HCT116 (cell line): ENCODE measurements around the gene KLHL9. TPM values are rescaled to one million over a fixed set of nuclear protein-coding genes. Genes with fewer than 3 reads are reported as not detected.

Experiments used
- ATAC-seq: fragments of 200-7000 bp; cut with Tn5 transposase; 2 replicates; pipeline ENCODE4 v1.9.1; 2020; ENCODE audit warnings: mild to moderate bottlenecking, moderate library complexity
- BruUV-seq: library from RNA; stranded (reverse); fragments of 400-500 nt; replicated peaks from 2 replicates; lab custom pipeline; 2021; lab: Mats Ljungman, UMichigan
- CTCF ChIA-PET: fragments of 300-600 bp; sonication (Branson Sonifier 250); formaldehyde crosslinking; loops from one replicate; lab custom pipeline; 2021; ENCODE audit warnings: antibody characterized with exemption; lab: Charles Lee
- POLR2A ChIA-PET: fragments of 300-600, 350-600 bp; sonication (Branson Sonifier 250); formaldehyde crosslinking; loops from one replicate; lab custom pipeline; 2021; ENCODE audit warnings: antibody characterized with exemption; lab: Charles Lee
- RAD21 ChIA-PET, 2 experiments: fragments of 300-600 bp; sonication (Branson Sonifier 250); formaldehyde crosslinking; loops; one replicate each; lab custom pipeline; 2023; ENCODE audit warnings: low total read pairs in 2 of 2; ENCODE audit not compliant: uncharacterized antibody in 2 of 2, unreplicated experiment in 2 of 2, low non-redundant PET in 1 of 2; lab: Charles Lee
- DNase-seq: peaks from one replicate; pipeline ENCODE4 v3.0.0-alpha.2; 2010; ENCODE audit warnings: low read depth, low spot score
- H2AFZ ChIP-seq: fragments of 200-600 bp; shearing (Covaris generic), sonication (generic); 2 replicates; pipeline ENCODE4 v1.6.1; 2017; ENCODE audit warnings: low read depth, mixed run types, mixed read lengths, antibody characterized with exemption, low read length; ENCODE audit not compliant: poor library complexity, severe bottlenecking
- H3K27ac ChIP-seq: 2 replicates; pipeline ENCODE4 v1.5.1; 2012; ENCODE audit warnings: low read depth, low read length
- H3K27me3 ChIP-seq: fragments of 200-600 bp; sonication (generic); 2 replicates; pipeline ENCODE4 v1.6.1; 2016; ENCODE audit warnings: mixed run types, low read length, mixed read lengths; ENCODE audit not compliant: insufficient read depth
- H3K36me3 ChIP-seq, 2 experiments: fragments of 200-500 bp in 1 of 2; fragments of 200-600 bp in 1 of 2; sonication (Bioruptor generic) in 1 of 2; sonication (generic) in 1 of 2; 2 replicates each; pipeline versions ENCODE4 v1.5.1 to v1.6.1; 2014 to 2016; ENCODE audit warnings: low read length in 2 of 2, inconsistent platforms in 1 of 2, mixed read lengths in 1 of 2, mixed run types in 1 of 2; ENCODE audit not compliant: insufficient read depth in 2 of 2, control insufficient read depth in 1 of 2
- H3K4me1 ChIP-seq, 2 experiments: fragments of 200-600 bp in 1 of 2; sonication (generic) in 1 of 2; 2 replicates each; pipeline versions ENCODE4 v1.5.1 to v1.6.1; 2012 to 2017; ENCODE audit warnings: low read length in 2 of 2, inconsistent platforms in 1 of 2, mild to moderate bottlenecking in 1 of 2, mixed read lengths in 1 of 2, mixed run types in 1 of 2, moderate library complexity in 1 of 2; ENCODE audit not compliant: insufficient read depth in 2 of 2, control insufficient read depth in 1 of 2
- H3K4me2 ChIP-seq: fragments of 200-600 bp; sonication (generic); 2 replicates; pipeline ENCODE4 v1.6.1; 2017; ENCODE audit warnings: mixed run types, low read length, mixed read lengths
- H3K4me3 ChIP-seq, 2 experiments: fragments of 200-600 bp in 1 of 2; sonication (generic) in 1 of 2; replicated peaks in 1 of 2; 2 replicates each; pipeline ENCODE4 v1.5.1; 2011 to 2016; ENCODE audit warnings: low read length in 2 of 2, control low read depth in 1 of 2, low read depth in 1 of 2, mild to moderate bottlenecking in 1 of 2, mixed read lengths in 1 of 2, mixed run types in 1 of 2
- H3K79me2 ChIP-seq: fragments of 200-600 bp; sonication (generic); 2 replicates; pipeline ENCODE4 v1.6.1; 2017; ENCODE audit warnings: mild to moderate bottlenecking, mixed run types, low read length, moderate library complexity, mixed read lengths; ENCODE audit not compliant: insufficient read depth
- H3K9ac ChIP-seq: fragments of 200-600 bp; sonication (generic); 2 replicates; pipeline ENCODE4 v1.6.1; 2016; ENCODE audit warnings: low read length, mixed read lengths
- H3K9me2 ChIP-seq: fragments of 200-600 bp; sonication (generic), shearing (Covaris generic); 2 replicates; pipeline ENCODE4 v1.6.1; 2017; ENCODE audit warnings: mixed run types, mild to moderate bottlenecking, moderate library complexity; ENCODE audit not compliant: insufficient read depth
- H3K9me3 ChIP-seq, 2 experiments: fragments of 200-500 bp in 1 of 2; fragments of 200-600 bp in 1 of 2; sonication (Bioruptor generic) in 1 of 2; sonication (generic) in 1 of 2; 2 replicates each; pipeline ENCODE4 v1.6.1; 2014 to 2017; ENCODE audit warnings: low read length in 2 of 2, mixed read lengths in 2 of 2, inconsistent platforms in 1 of 2, low read depth in 1 of 2, mild to moderate bottlenecking in 1 of 2, mixed run types in 1 of 2, moderate library complexity in 1 of 2; ENCODE audit not compliant: control insufficient read depth in 1 of 2, insufficient read depth in 1 of 2
- H4K20me1 ChIP-seq: fragments of 200-600 bp; sonication (generic), shearing (Covaris generic); 2 replicates; pipeline ENCODE4 v1.6.1; 2017; ENCODE audit warnings: mixed run types, mild to moderate bottlenecking, moderate library complexity; ENCODE audit not compliant: insufficient read depth
- CEBPB ChIP-seq: IDR thresholded peaks from 2 replicates; pipeline ENCODE4 v1.6.1; 2012; ENCODE audit warnings: low read depth
- EGR1 ChIP-seq: IDR thresholded peaks from 2 replicates; pipeline ENCODE4 v1.6.1; 2012; ENCODE audit warnings: low read depth
- ELF1 ChIP-seq: IDR thresholded peaks from 2 replicates; pipeline ENCODE4 v1.6.1; 2012; ENCODE audit warnings: low read depth, borderline replicate concordance
- JUND ChIP-seq: IDR thresholded peaks from 2 replicates; pipeline ENCODE4 v1.6.1; 2012
- RAD21 ChIP-seq: IDR thresholded peaks from 2 replicates; pipeline ENCODE4 v1.6.1; 2012; ENCODE audit warnings: low read depth, mild to moderate bottlenecking
- SIN3A ChIP-seq: IDR thresholded peaks from 2 replicates; pipeline ENCODE4 v1.6.1; 2012; ENCODE audit warnings: low read depth
- YY1 ChIP-seq: IDR thresholded peaks from 2 replicates; pipeline ENCODE4 v1.6.1; 2011; ENCODE audit warnings: low read length, low read depth, moderate library complexity, mild to moderate bottlenecking; ENCODE audit not compliant: insufficient replicate concordance; ENCODE audit errors: extremely low read depth
- ZFX ChIP-seq: fragments of 450-650 bp; IDR thresholded peaks from 2 replicates; pipeline ENCODE4 v1.6.1; 2017
- ZNF274 ChIP-seq: fragments of 200-500 bp; sonication (Bioruptor generic); IDR thresholded peaks from 2 replicates; pipeline ENCODE4 v1.6.1; 2014; ENCODE audit warnings: mild to moderate bottlenecking, low read depth, low read length, inconsistent platforms
- intact Hi-C: fragments of 100-400 bp; cut with micrococcal nuclease; formaldehyde crosslinking; loops from 2 replicates; pipeline ENCODE4 v1.10.0; 2022
- total RNA-seq: library from RNA; stranded (reverse); gene quantifications from one replicate; pipeline ENCODE4 v1.2.1, GENCODE V29; 2021; ENCODE audit not compliant: unreplicated experiment
- TF ChIP-seq, protein P1 (sequence below): IDR thresholded peaks from 2 replicates; pipeline ENCODE4 v1.6.1; 2012; ENCODE audit warnings: low read depth
- TF ChIP-seq, protein P2 (sequence below): IDR thresholded peaks from 2 replicates; pipeline ENCODE4 v1.6.1; 2012
- TF ChIP-seq, protein P3 (sequence below), 3 experiments: fragments of 200-600 bp in 1 of 3; sonication (generic) in 1 of 3; IDR thresholded peaks in 2 of 3; conservative IDR thresholded peaks in 1 of 3; 2 replicates each; pipeline ENCODE4 v1.5.1; 2012 to 2017; ENCODE audit warnings: low read depth in 2 of 3, low read length in 2 of 3, antibody characterized with exemption in 1 of 3, borderline replicate concordance in 1 of 3, control low read depth in 1 of 3, mild to moderate bottlenecking in 1 of 3, mixed read lengths in 1 of 3, mixed run types in 1 of 3, moderate library complexity in 1 of 3; ENCODE audit not compliant: insufficient read depth in 1 of 3

KLHL9 gene
- total RNA-seq, 1 experiment from 2014 or later = 16.4 TPM

DNA sequence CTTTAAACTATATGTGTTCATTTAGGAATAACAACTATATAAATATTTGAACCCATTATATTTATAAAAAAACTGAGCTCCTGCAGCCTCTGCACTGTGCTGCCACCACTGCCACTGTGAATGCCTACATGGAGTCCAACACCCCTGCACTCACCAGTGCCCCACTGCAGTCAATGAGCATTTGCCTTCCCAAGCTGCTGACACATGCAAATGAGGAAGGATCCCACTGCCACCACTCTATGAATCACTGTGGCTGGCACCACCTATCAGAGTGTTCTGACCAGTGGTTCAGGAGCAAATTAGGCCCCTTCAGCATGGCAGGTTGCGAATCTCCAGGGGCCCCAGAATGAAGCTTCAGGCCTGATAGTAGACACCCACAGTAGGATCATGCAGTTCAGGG, 39.2 kb downstream of the KLHL9 start:
- no peak for DNase-seq
- RAD21 ChIA-PET = no interaction called here
- H3K4me3 ChIP-seq = no peak overlapping the region
- intact Hi-C loops = no loop called here
- H2AFZ ChIP-seq = no peak overlapping the region
- H3K9me2 ChIP-seq = no peaks in the 10 kb centered on the region
- peaks cover 13 to 20% of the 10 kb centered on the region in 2 experiments for H3K4me1 ChIP-seq
- TF ChIP-seq RAD21 = no peak
- TF ChIP-seq SIN3A = no peak
- no peak for TF ChIP-seq CEBPB
- TF ChIP-seq YY1 = no peak
- TF ChIP-seq, protein P1, sequence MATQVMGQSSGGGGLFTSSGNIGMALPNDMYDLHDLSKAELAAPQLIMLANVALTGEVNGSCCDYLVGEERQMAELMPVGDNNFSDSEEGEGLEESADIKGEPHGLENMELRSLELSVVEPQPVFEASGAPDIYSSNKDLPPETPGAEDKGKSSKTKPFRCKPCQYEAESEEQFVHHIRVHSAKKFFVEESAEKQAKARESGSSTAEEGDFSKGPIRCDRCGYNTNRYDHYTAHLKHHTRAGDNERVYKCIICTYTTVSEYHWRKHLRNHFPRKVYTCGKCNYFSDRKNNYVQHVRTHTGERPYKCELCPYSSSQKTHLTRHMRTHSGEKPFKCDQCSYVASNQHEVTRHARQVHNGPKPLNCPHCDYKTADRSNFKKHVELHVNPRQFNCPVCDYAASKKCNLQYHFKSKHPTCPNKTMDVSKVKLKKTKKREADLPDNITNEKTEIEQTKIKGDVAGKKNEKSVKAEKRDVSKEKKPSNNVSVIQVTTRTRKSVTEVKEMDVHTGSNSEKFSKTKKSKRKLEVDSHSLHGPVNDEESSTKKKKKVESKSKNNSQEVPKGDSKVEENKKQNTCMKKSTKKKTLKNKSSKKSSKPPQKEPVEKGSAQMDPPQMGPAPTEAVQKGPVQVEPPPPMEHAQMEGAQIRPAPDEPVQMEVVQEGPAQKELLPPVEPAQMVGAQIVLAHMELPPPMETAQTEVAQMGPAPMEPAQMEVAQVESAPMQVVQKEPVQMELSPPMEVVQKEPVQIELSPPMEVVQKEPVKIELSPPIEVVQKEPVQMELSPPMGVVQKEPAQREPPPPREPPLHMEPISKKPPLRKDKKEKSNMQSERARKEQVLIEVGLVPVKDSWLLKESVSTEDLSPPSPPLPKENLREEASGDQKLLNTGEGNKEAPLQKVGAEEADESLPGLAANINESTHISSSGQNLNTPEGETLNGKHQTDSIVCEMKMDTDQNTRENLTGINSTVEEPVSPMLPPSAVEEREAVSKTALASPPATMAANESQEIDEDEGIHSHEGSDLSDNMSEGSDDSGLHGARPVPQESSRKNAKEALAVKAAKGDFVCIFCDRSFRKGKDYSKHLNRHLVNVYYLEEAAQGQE = no peak
- TF ChIP-seq, protein P2, sequence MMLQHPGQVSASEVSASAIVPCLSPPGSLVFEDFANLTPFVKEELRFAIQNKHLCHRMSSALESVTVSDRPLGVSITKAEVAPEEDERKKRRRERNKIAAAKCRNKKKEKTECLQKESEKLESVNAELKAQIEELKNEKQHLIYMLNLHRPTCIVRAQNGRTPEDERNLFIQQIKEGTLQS = no peak
- TF ChIP-seq ELF1 = no peak
- TF ChIP-seq, protein P3, sequence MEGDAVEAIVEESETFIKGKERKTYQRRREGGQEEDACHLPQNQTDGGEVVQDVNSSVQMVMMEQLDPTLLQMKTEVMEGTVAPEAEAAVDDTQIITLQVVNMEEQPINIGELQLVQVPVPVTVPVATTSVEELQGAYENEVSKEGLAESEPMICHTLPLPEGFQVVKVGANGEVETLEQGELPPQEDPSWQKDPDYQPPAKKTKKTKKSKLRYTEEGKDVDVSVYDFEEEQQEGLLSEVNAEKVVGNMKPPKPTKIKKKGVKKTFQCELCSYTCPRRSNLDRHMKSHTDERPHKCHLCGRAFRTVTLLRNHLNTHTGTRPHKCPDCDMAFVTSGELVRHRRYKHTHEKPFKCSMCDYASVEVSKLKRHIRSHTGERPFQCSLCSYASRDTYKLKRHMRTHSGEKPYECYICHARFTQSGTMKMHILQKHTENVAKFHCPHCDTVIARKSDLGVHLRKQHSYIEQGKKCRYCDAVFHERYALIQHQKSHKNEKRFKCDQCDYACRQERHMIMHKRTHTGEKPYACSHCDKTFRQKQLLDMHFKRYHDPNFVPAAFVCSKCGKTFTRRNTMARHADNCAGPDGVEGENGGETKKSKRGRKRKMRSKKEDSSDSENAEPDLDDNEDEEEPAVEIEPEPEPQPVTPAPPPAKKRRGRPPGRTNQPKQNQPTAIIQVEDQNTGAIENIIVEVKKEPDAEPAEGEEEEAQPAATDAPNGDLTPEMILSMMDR (IDR thresholded peaks at IDR 0.05 in 2 of 3, conservative IDR thresholded peaks at IDR 0.05 in 1 of 3; ENCODE audit: borderline replicate concordance in 1 of 3, insufficient read depth in 1 of 3, low read depth in 2 of 3, low read length in 2 of 3) = no peak
- no peak for TF ChIP-seq JUND
- TF ChIP-seq ZNF274 = no peak
- no peak for TF ChIP-seq ZFX
- TF ChIP-seq EGR1 = no peak
- TF ChIP-seq, all 23 proteins: peak for 0
- H3K9ac ChIP-seq = no peak overlapping the region
- ChIA-PET CTCF (no interaction called here), POLR2A (no interaction called here)
- no peak overlapping the region for H3K4me2 ChIP-seq
- no TSS peak for BruUV-seq
- H3K9me3 ChIP-seq = no peaks in the 10 kb centered on the region
- H4K20me1 ChIP-seq = no peaks in the 10 kb centered on the region
- no peak for ATAC-seq
- no peaks in the 10 kb centered on the region for H3K79me2 ChIP-seq
- H3K27me3 ChIP-seq = no peaks in the 10 kb centered on the region
- H3K36me3 ChIP-seq = no peaks in the 10 kb centered on the region
- no peak overlapping the region for H3K27ac ChIP-seq
